Activated CD4-positive, alpha-beta memory T cell treated with anti-CD3 and anti-CD28 coated beads for 36 hours (primary cell): ENCODE measurements around the gene ZDHHC3. TPM values are rescaled to one million over a fixed set of nuclear protein-coding genes. Genes with fewer than 3 reads are reported as not detected.

Experiments
- CTCF ChIA-PET: fragments of 350-600 bp; sonication (Branson Sonifier 250); formaldehyde crosslinking; loops from one replicate; lab custom pipeline; 2021; ENCODE audit warnings: antibody characterized with exemption, inconsistent platforms; lab: Charles Lee
- POLR2A ChIA-PET: fragments of 350-600 bp; sonication (Branson Sonifier 250); formaldehyde crosslinking; loops from one replicate; lab custom pipeline; 2021; ENCODE audit warnings: antibody characterized with exemption; lab: Charles Lee
- DNase-seq: peaks from one replicate; pipeline ENCODE4 v3.0.0-alpha.2; 2020
- H3K27ac Mint-ChIP-seq: one replicate; pipeline ENCODE4 v1.8.0; 2021; ENCODE audit warnings: mixed read lengths
- H3K27me3 Mint-ChIP-seq: one replicate; pipeline ENCODE4 v1.8.0; 2021; ENCODE audit warnings: mixed read lengths
- H3K36me3 Mint-ChIP-seq: one replicate; pipeline ENCODE4 v1.8.0; 2021; ENCODE audit warnings: mixed read lengths
- H3K4me1 Mint-ChIP-seq: one replicate; pipeline ENCODE4 v1.8.0; 2021; ENCODE audit warnings: low read depth, mixed read lengths
- H3K4me3 Mint-ChIP-seq: one replicate; pipeline ENCODE4 v1.8.0; 2021; ENCODE audit warnings: mild to moderate bottlenecking, mixed read lengths
- H3K9me3 Mint-ChIP-seq: one replicate; pipeline ENCODE4 v1.8.0; 2021; ENCODE audit warnings: mixed read lengths
- intact Hi-C: fragments of 100-400 bp; cut with micrococcal nuclease; formaldehyde crosslinking; loops from one replicate; pipeline ENCODE4 v1.15.1; 2023
- total RNA-seq, 2 experiments: library from RNA; stranded (reverse); gene quantifications; one replicate each; pipeline ENCODE4 v1.2.3, GENCODE V29; 2021

Gene ZDHHC3
- total RNA-seq, 2 experiments from 2014 or later, result 26.9 to 34.8 TPM

DNA sequence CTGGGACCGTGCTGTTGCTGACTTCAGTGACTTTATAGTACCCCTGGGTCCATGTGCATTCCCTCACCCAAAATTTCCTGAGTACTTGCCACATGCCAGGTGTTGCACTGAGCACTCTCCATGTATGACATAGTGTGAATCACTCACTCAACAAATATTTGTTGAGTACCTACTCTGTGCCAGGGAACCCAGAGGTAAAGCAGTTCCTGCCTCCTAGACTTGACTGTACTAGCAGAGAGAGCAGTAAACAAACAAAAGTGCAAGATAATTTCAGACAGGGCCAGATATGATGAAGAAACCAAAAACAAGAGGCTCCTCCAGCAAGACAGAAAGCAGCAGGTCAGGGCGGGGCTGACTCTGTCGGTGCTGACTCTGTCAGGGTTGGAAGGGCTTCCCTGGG, 89.4 kb downstream of the ZDHHC3 start:
- H3K27me3 Mint-ChIP-seq, result peaks cover 9% of the 10 kb centered on the region
- ChIA-PET POLR2A (no interaction called here), CTCF (no interaction called here)
- intact Hi-C loops, result no loop called here
- no peaks in the 10 kb centered on the region for H3K36me3 Mint-ChIP-seq
- H3K9me3 Mint-ChIP-seq, result no peaks in the 10 kb centered on the region
- no peak for DNase-seq
- H3K27ac Mint-ChIP-seq, result no peak overlapping the region
- H3K4me3 Mint-ChIP-seq, result no peak overlapping the region
- H3K4me1 Mint-ChIP-seq, result no peaks in the 10 kb centered on the region

DNA sequence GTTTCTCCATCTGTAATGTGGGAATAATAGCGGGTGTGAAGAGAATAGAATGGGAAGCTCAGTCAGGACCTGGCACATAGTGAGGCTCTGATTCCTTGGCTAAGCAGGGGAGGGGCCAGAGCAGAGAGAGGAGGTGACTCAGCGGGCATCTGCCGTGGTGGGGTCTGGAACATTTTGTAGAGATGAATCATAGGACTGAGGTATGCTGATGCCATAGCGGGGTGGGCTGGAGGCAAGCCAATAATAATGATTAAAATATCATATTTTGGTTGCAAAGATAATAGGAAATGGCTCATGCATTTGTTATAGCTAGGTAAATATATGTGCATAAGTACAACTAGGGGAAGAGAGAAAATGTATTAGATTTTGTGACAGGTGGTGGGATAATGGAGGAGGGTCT, 90.4 kb downstream of the ZDHHC3 start:
- Mint-ChIP-seq H3K4me1 (no peaks in the 10 kb centered on the region), H3K27me3 (peaks cover 9% of the 10 kb centered on the region), H3K9me3 (no peaks in the 10 kb centered on the region), H3K36me3 (no peaks in the 10 kb centered on the region), H3K4me3 (no peak overlapping the region), H3K27ac (no peak overlapping the region)
- CTCF ChIA-PET, result no interaction called here
- DNase-seq, result no peak
- intact Hi-C loops, result no loop called here
- POLR2A ChIA-PET, result no interaction called here

DNA sequence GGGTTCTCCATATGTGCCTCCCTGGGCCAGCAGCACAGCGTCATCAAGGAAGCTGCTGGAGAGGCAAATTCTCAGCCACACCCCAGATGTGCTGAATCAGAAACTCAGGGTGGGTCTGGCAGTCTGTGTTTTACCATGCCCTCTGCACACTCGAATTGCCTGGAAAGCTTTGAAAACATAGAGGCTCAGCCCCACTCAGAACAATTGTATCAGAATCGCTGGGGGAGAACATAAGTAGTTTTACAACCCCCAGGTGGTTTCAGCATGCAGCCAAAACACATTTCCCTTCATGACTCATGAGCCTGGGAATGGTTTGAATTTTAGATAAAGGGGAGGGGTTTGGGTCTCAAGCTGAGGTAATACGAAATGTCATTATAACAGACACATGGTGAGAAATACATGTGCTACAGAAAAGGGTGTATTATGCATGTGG, 92.0 kb downstream of the ZDHHC3 start:
- ChIA-PET CTCF (no interaction called here), POLR2A (no interaction called here)
- Mint-ChIP-seq H3K27me3 (peaks cover 9% of the 10 kb centered on the region), H3K4me1 (no peaks in the 10 kb centered on the region), H3K9me3 (no peaks in the 10 kb centered on the region), H3K27ac (no peak overlapping the region), H3K36me3 (no peaks in the 10 kb centered on the region), H3K4me3 (no peak overlapping the region)
- intact Hi-C loops, result no loop called here
- DNase-seq, result no peak

DNA sequence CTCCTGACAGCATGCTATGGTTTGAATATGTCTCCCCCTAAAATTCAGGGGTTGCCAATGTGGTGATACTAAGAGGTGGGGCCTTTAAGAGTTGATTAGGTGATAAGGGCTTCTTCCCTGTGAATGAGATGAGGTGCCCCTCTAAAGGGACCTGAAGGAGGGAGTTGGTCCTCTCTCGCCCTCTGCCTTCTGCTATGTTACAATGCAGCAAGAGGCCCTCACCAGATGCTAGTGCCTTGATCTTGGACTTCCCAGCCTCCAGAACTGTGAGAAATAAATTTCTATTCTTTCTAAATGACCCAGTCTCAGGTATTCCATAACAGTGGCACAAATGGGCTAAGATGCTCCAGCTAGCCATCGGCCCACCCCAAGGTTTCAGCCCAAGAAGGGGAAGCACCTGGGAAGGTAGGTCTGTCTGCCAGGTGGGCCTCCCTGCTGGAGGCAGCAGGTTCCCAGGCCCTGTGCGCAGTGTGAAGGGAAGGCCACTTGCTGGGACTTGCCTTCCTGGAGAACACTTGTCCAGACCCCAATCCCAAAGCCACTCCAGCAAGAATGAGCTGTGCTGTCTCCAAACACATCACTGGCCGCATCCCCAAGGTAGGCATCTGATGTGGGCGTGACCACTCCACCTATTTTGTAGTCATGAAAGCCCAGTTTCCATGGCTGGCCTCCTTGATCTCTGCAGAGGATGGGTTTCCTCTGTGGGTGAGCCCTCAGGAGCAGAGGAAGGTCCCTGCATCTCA, 92.6 kb downstream of the ZDHHC3 start:
- H3K9me3 Mint-ChIP-seq, result no peaks in the 10 kb centered on the region
- peaks cover 9% of the 10 kb centered on the region for H3K27me3 Mint-ChIP-seq
- DNase-seq, result no peak
- POLR2A ChIA-PET, result no interaction called here
- CTCF ChIA-PET, result no interaction called here
- H3K4me3 Mint-ChIP-seq, result no peak overlapping the region
- intact Hi-C loops, result no loop called here
- H3K36me3 Mint-ChIP-seq, result no peaks in the 10 kb centered on the region
- H3K27ac Mint-ChIP-seq, result no peak overlapping the region
- H3K4me1 Mint-ChIP-seq, result no peaks in the 10 kb centered on the region

DNA sequence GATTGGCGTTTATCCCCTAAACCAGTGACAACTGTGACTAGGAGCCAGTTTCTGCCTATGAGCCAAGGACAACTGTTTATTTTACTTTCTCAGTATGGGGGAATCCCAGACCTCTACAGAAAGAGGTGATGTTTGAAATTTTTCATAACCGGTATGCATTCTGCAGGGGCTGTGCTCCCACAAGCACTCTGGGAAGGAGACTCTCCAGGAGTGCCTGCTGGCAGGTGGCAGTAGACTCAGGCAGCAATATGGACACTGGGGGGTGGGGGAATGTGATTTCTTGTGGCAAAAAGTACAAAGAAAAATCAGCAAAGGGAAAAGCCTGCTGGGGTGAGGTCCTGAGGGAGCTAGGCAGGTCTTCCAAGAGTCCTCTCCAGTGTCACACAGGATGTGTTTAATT, 95.7 kb downstream of the ZDHHC3 start:
- intact Hi-C loops, result no loop called here
- no peak for DNase-seq
- H3K4me1 Mint-ChIP-seq, result no peaks in the 10 kb centered on the region
- H3K9me3 Mint-ChIP-seq, result no peaks in the 10 kb centered on the region
- ChIA-PET CTCF (no interaction called here), POLR2A (no interaction called here)
- no peak overlapping the region for H3K27ac Mint-ChIP-seq
- H3K27me3 Mint-ChIP-seq, result peaks cover 4% of the 10 kb centered on the region
- no peaks in the 10 kb centered on the region for H3K36me3 Mint-ChIP-seq
- no peak overlapping the region for H3K4me3 Mint-ChIP-seq

DNA sequence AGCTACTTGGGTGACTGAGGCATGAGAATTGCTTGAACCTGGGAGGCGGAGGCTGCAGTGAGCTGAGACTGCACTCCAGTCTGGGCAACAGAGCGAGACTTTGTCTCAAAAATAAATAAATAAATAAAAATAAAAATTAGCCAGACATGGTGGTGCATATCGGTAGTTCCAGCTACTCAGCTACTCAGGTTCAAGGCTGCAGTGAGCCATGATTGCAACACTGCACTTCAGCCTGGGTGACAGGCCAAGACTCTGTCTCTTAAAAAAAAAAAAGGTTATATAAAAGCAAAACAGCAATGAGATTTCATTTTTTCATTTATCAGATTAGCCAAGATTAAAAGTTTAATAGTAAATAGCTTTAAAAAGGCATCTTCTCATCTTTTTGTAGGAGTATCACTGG, 98.6 kb downstream of the ZDHHC3 start:
- intact Hi-C loops, result no loop called here
- no peak overlapping the region for H3K27ac Mint-ChIP-seq
- H3K36me3 Mint-ChIP-seq, result no peaks in the 10 kb centered on the region
- no peaks in the 10 kb centered on the region for H3K9me3 Mint-ChIP-seq
- no peak for DNase-seq
- H3K4me1 Mint-ChIP-seq, result no peaks in the 10 kb centered on the region
- H3K4me3 Mint-ChIP-seq, result no peak overlapping the region
- H3K27me3 Mint-ChIP-seq, result no peaks in the 10 kb centered on the region
- POLR2A ChIA-PET, result no interaction called here
- CTCF ChIA-PET, result no interaction called here

DNA sequence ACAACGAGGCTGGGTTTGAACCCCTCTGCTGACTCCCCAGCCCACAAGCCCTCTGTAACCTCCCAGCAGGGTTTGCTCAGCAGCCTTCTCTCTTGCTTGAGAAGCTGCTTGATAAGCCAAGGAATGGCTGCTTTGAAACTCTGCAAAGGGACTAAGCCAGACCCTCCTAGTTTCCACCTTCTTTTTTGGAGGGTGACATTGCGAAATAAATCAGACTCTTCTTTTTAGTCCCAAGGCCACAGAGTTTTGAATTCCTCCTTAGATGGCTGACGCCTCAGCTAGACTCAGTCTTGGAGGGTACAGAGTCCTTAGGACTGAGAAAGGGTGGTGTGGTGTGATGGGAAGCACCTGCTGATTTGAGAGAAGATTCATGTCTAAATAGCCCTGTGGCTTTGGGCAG, 100.4 kb downstream of the ZDHHC3 start:
- Mint-ChIP-seq H3K9me3 (no peaks in the 10 kb centered on the region), H3K36me3 (no peaks in the 10 kb centered on the region), H3K4me3 (no peak overlapping the region), H3K27ac (no peak overlapping the region), H3K4me1 (no peaks in the 10 kb centered on the region), H3K27me3 (no peaks in the 10 kb centered on the region)
- ChIA-PET CTCF (no interaction called here), POLR2A (no interaction called here)
- DNase-seq, result no peak
- intact Hi-C loops, result no loop called here

Other genes with a start within 250 kb of the ZDHHC3 start
- gene ZNF501, start 246.5 kb downstream of the ZDHHC3 start, total RNA-seq, result 1 to 10 TPM; 1.5 to 2.6 TPM
- gene KIAA1143, start 214.6 kb downstream of the ZDHHC3 start, total RNA-seq, result 10 to 100 TPM; 32.5 to 38.6 TPM
- gene KIF15, start 214.4 kb downstream of the ZDHHC3 start, total RNA-seq, result 10 to 100 TPM; 41.0 to 45.1 TPM
- 10 to 100 TPM; 13.0 to 13.5 TPM for gene TMEM42, start 114.3 kb downstream of the ZDHHC3 start, total RNA-seq
- not detected for gene TGM4, start 101.6 kb downstream of the ZDHHC3 start, total RNA-seq
- 10 to 100 TPM; 55.7 to 62.2 TPM for gene EXOSC7, start 70 bp upstream of the ZDHHC3 start, total RNA-seq
- gene CLEC3B, start 50.1 kb upstream of the ZDHHC3 start, total RNA-seq, result not detected
- under 1 TPM; 0.48 to 0.53 TPM for gene CDCP1, start 170.2 kb upstream of the ZDHHC3 start, total RNA-seq